Trophoblast cell (in vitro differentiated cells and primary cell): Measurements from ENCODE around the gene CDH18.

Experiments used
- DNase-seq, 2 donors: peaks; one replicate each; pipeline ENCODE4 v3.0.0-alpha.2; 2016
- H2AFZ ChIP-seq: 2 replicates; pipeline ENCODE4 v1.6.1; 2013; ENCODE audit warnings: low read length, moderate library complexity, mild to moderate bottlenecking; ENCODE audit not compliant: insufficient read depth, poor library complexity
- H2AK5ac ChIP-seq: 2 replicates; pipeline ENCODE4 v1.6.1; 2013; ENCODE audit warnings: mild to moderate bottlenecking, low read length
- H2BK120ac ChIP-seq: 2 replicates; pipeline ENCODE4 v1.6.1; 2013; ENCODE audit warnings: low read length, mild to moderate bottlenecking, moderate library complexity; ENCODE audit not compliant: insufficient read depth, poor library complexity
- H2BK12ac ChIP-seq: 2 replicates; pipeline ENCODE4 v1.6.1; 2013; ENCODE audit warnings: mild to moderate bottlenecking, low read length, moderate library complexity
- H2BK5ac ChIP-seq: 2 replicates; pipeline ENCODE4 v1.6.1; 2013; ENCODE audit warnings: low read length, low read depth, moderate library complexity, mild to moderate bottlenecking; ENCODE audit not compliant: poor library complexity
- H3K14ac ChIP-seq: 2 replicates; pipeline ENCODE4 v1.6.1; 2013; ENCODE audit warnings: mild to moderate bottlenecking, low read length
- H3K18ac ChIP-seq: 2 replicates; pipeline ENCODE4 v1.6.1; 2013; ENCODE audit warnings: mild to moderate bottlenecking, low read length
- H3K23ac ChIP-seq: 2 replicates; pipeline ENCODE4 v1.6.1; 2013; ENCODE audit warnings: low read length
- H3K27ac ChIP-seq: 2 replicates; pipeline ENCODE4 v1.5.1; 2013; ENCODE audit warnings: low read depth, mild to moderate bottlenecking, inconsistent platforms, low read length, moderate library complexity
- H3K27me3 ChIP-seq: 2 replicates; pipeline ENCODE4 v1.6.1; 2013; ENCODE audit warnings: inconsistent platforms, mild to moderate bottlenecking, low read length, moderate library complexity; ENCODE audit not compliant: insufficient read depth
- H3K36me3 ChIP-seq, 2 experiments: 1 replicate in 1 of 2; 2 replicates in 1 of 2; pipeline ENCODE4 v1.6.1; 2013; ENCODE audit warnings: low read length in 2 of 2, mild to moderate bottlenecking in 2 of 2, moderate library complexity in 1 of 2; ENCODE audit not compliant: insufficient read depth in 2 of 2, control insufficient read depth in 1 of 2
- H3K4ac ChIP-seq: 2 replicates; pipeline ENCODE4 v1.6.1; 2013; ENCODE audit warnings: low read depth, mild to moderate bottlenecking, low read length, moderate library complexity
- H3K4me1 ChIP-seq, 2 experiments: 1 replicate in 1 of 2; 2 replicates in 1 of 2; pipeline ENCODE4 v1.6.1; 2013; ENCODE audit warnings: low read length in 2 of 2, mild to moderate bottlenecking in 2 of 2, moderate library complexity in 1 of 2; ENCODE audit not compliant: insufficient read depth in 2 of 2, control insufficient read depth in 1 of 2
- H3K4me2 ChIP-seq: 2 replicates; pipeline ENCODE4 v1.6.1; 2013; ENCODE audit warnings: inconsistent platforms, mild to moderate bottlenecking, low read length, moderate library complexity
- H3K4me3 ChIP-seq: 2 replicates; pipeline ENCODE4 v1.5.1; 2013; ENCODE audit warnings: mild to moderate bottlenecking, low read depth, low read length, inconsistent platforms
- H3K79me1 ChIP-seq: one replicate; pipeline ENCODE4 v1.6.1; 2013; ENCODE audit warnings: low read length
- H3K79me2 ChIP-seq: 2 replicates; pipeline ENCODE4 v1.6.1; 2013; ENCODE audit warnings: low read length, mild to moderate bottlenecking; ENCODE audit not compliant: control insufficient read depth, insufficient read depth, poor library complexity
- H3K9ac ChIP-seq: 2 replicates; pipeline ENCODE4 v1.6.1; 2013; ENCODE audit warnings: mild to moderate bottlenecking, low read length
- H3K9me3 ChIP-seq: 2 replicates; pipeline ENCODE4 v1.6.1; 2013; ENCODE audit warnings: low read depth, mild to moderate bottlenecking, control low read depth, inconsistent platforms, low read length; ENCODE audit not compliant: insufficient read depth
- H4K12ac ChIP-seq: 2 replicates; pipeline ENCODE4 v1.6.1; 2013; ENCODE audit warnings: low read depth, mild to moderate bottlenecking, low read length, moderate library complexity
- H4K8ac ChIP-seq: 2 replicates; pipeline ENCODE4 v1.6.1; 2013; ENCODE audit warnings: low read depth, mild to moderate bottlenecking, low read length, moderate library complexity
- H4K91ac ChIP-seq: one replicate; pipeline ENCODE4 v1.6.1; 2013; ENCODE audit warnings: low read depth, mild to moderate bottlenecking, low read length, moderate library complexity
- WGBS: extraction: QIAGEN DNeasy Blood & Tissue Kit; methylation state at CpG from one replicate; pipeline ENCODE4 v1.1.7; 2013; ENCODE audit warnings: missing lambda C conversion rate; ENCODE audit not compliant: insufficient read length, insufficient coverage; ENCODE audit errors: extremely low coverage; 5-methylcytosine and 5-hydroxymethylcytosine counted together

CDH18 gene

DNA sequence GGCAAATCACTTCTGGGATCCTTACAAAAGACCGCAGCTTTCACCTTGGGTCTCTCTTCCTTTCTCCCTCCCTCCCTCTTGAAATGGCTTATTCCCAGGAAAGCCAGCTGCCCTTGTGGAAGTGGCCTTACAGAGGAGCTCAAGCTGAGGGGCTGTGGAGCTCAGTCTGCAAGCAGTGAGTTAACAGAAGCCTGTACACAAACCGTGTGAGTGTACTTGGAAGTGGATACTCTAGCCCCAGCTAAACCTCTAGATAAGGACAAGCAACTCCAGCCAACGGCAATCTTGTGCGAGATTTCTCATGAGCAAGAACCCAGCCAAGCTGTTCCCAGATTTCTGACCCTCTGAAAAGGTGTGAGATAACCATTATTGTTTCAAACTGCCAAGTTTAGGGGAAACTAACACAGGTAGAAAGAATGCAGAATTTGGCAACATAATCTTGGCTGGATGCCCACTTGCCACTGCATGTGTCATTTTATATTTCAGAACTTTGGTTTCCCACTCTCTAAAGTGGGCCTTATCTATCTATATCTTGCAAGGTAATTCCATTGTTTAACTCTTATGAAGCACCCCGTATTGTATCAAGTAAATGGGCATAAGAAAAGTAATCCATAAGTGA lies 85.6 kb downstream of the CDH18 start:
- Histone ChIP-seq H4K91ac (no peak overlapping the region), H3K4me1 (no peaks in the 10 kb centered on the region), H4K12ac (no peak overlapping the region), H4K8ac (no peak overlapping the region), H3K23ac (no peak overlapping the region), H3K4me3 (no peak overlapping the region), H3K36me3 (no peaks in the 10 kb centered on the region), H2BK12ac (no peak overlapping the region), H2AFZ (no peak overlapping the region), H3K18ac (no peak overlapping the region), H3K9ac (no peak overlapping the region), H3K9me3 (no peaks in the 10 kb centered on the region), H3K27ac (no peak overlapping the region), H2AK5ac (no peak overlapping the region), H3K79me2 (no peaks in the 10 kb centered on the region), H2BK120ac (no peak overlapping the region), H3K4ac (no peak overlapping the region), H3K27me3 (no peaks in the 10 kb centered on the region), H3K79me1 (no peaks in the 10 kb centered on the region), H3K4me2 (no peak overlapping the region), H3K14ac (no peak overlapping the region), H2BK5ac (no peak overlapping the region)
- DNase-seq: no peak
- WGBS: no CpG with 5 or more reads among the region's 5 CpGs

DNA sequence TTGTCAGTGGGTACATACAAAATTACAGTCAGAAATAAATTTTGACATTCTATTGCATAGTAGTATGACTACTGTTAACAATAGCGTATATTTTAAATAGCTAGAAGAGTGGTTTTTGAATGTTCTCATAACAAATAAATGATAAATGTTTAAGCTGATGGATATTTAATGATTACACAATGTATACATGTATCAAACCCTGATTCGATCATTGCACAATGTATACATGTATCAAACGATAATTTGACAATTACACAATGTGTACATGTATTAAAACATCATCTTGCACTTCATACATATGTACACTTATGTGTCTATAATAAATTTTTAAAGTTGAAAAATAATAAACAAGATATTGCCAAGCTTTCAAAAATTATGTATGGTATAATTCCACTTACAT lies 87.7 kb downstream of the CDH18 start:
- no CpG with 5 or more reads among the region's 3 CpGs for WGBS
- H3K79me1 ChIP-seq: no peaks in the 10 kb centered on the region
- H3K9ac ChIP-seq: no peak overlapping the region
- H3K27ac ChIP-seq: no peak overlapping the region
- no peak overlapping the region for H4K12ac ChIP-seq
- no peaks in the 10 kb centered on the region for H3K27me3 ChIP-seq
- H3K18ac ChIP-seq: no peak overlapping the region
- H2BK120ac ChIP-seq: no peak overlapping the region
- H4K91ac ChIP-seq: no peak overlapping the region
- H3K4ac ChIP-seq: no peak overlapping the region
- H4K8ac ChIP-seq: no peak overlapping the region
- no peaks in the 10 kb centered on the region for H3K4me1 ChIP-seq
- no peak overlapping the region for H3K14ac ChIP-seq
- no peak overlapping the region for H2AFZ ChIP-seq
- no peak overlapping the region for H2AK5ac ChIP-seq
- H3K4me2 ChIP-seq: no peak overlapping the region
- H2BK12ac ChIP-seq: no peak overlapping the region
- no peak overlapping the region for H3K23ac ChIP-seq
- no peaks in the 10 kb centered on the region for H3K79me2 ChIP-seq
- no peak overlapping the region for H2BK5ac ChIP-seq
- no peaks in the 10 kb centered on the region for H3K36me3 ChIP-seq
- H3K9me3 ChIP-seq: no peaks in the 10 kb centered on the region
- no peak for DNase-seq
- H3K4me3 ChIP-seq: no peak overlapping the region

DNA sequence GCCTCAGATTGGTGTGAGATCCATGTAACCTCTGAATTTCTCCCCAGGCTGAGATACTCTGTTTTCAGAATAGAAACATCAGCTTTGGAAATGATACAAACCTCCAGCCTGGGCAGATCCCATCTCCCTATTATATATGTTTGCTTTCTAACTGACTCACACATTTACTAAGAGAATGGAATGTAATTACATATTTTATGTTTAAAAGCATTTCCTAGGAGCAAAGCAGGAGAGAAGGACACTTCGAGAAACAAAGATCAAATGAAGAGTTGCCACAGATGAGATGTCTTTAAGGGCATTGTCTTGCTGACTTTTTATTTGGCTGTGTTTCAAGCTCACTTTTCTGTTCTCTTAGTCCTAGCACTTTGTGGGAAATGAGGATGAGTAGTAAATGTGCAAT lies 96.3 kb downstream of the CDH18 start:
- Histone ChIP-seq H4K91ac (no peak overlapping the region), H2BK5ac (no peak overlapping the region), H3K4me3 (no peak overlapping the region), H3K9me3 (no peaks in the 10 kb centered on the region), H2AK5ac (no peak overlapping the region), H3K14ac (no peak overlapping the region), H3K4me1 (no peaks in the 10 kb centered on the region), H3K79me1 (no peaks in the 10 kb centered on the region), H3K18ac (no peak overlapping the region), H2BK12ac (no peak overlapping the region), H3K9ac (no peak overlapping the region), H3K27me3 (no peaks in the 10 kb centered on the region), H3K36me3 (no peaks in the 10 kb centered on the region), H2AFZ (no peak overlapping the region), H3K23ac (no peak overlapping the region), H3K4me2 (no peak overlapping the region), H3K27ac (no peak overlapping the region), H4K8ac (no peak overlapping the region), H2BK120ac (no peak overlapping the region), H4K12ac (no peak overlapping the region), H3K4ac (no peak overlapping the region), H3K79me2 (no peaks in the 10 kb centered on the region)
- no CpG with 5 or more reads among the region's 1 CpG for WGBS
- no peak for DNase-seq

DNA sequence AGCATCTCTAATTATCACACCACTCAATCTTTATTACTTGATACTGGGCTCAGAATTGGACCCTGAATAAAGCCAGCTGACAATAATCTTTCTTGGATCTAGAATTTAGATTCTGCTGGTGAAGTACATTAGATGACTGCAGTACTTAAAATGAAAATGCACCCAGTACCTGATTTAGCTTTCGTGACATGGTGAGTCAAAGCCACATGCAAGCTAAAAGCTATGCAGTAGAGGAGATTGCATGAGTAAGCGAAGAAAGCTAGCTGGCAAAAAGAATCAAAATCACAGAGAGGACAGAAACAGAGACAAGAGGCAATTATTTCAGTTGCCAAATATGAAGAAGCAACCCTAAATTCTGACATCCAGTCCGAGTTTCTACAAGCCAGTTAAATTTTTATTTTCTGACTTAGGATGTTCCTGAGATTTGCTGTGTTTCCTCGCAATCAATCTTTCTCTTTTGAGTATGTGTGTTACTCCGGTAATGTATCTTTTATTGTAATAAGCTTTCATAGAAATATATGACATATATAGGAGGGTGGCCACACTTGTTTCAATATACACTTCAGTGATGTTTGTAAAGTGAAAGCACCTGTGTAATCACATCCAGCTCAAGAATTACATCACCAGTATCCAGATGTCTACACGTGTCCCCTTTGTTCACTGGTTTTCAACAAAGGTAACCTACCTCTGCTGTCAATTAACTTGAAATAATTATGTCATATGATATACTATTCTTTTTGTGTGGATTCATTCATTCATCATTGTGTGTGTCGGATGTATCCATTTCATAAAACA lies 101.7 kb downstream of the CDH18 start:
- no peak overlapping the region for H2BK5ac ChIP-seq
- no peak overlapping the region for H3K4me2 ChIP-seq
- H3K27ac ChIP-seq: no peak overlapping the region
- H2AFZ ChIP-seq: no peak overlapping the region
- H3K4me3 ChIP-seq: no peak overlapping the region
- H3K36me3 ChIP-seq: no peaks in the 10 kb centered on the region
- no peaks in the 10 kb centered on the region for H3K79me2 ChIP-seq
- no peaks in the 10 kb centered on the region for H3K79me1 ChIP-seq
- no peak for DNase-seq
- no peak overlapping the region for H4K91ac ChIP-seq
- no peak overlapping the region for H3K14ac ChIP-seq
- H3K4me1 ChIP-seq: no peaks in the 10 kb centered on the region
- no peak overlapping the region for H2BK120ac ChIP-seq
- no peak overlapping the region for H3K18ac ChIP-seq
- no peak overlapping the region for H3K9ac ChIP-seq
- no peak overlapping the region for H4K8ac ChIP-seq
- no peak overlapping the region for H2AK5ac ChIP-seq
- no peak overlapping the region for H3K4ac ChIP-seq
- no peak overlapping the region for H2BK12ac ChIP-seq
- no peaks in the 10 kb centered on the region for H3K27me3 ChIP-seq
- H3K23ac ChIP-seq: no peak overlapping the region
- H4K12ac ChIP-seq: no peak overlapping the region
- WGBS: no CpG with 5 or more reads among the region's 7 CpGs
- no peaks in the 10 kb centered on the region for H3K9me3 ChIP-seq
